HG03196 (cell line): Measurements from ENCODE around the gene PHLPP1.

Source experiments
- ATAC-seq: cut with Tn5 transposase; IDR thresholded peaks from one replicate; pipeline ENCODE4 v1.9.1; 2021; ENCODE audit not compliant: unreplicated experiment

The PHLPP1 gene

GRCh38 chr18:62741118-62741566 is 25.8 kb downstream of the PHLPP1 start:
- ATAC-seq: no peak

- ATAC-seq: no peak
These were observed 26.2 kb downstream of the PHLPP1 start for GRCh38 chr18:62741584-62741983.

- ATAC-seq: peak; percentile 66
These were observed 29.0 kb downstream of the PHLPP1 start for GRCh38 chr18:62744076-62744968.

GRCh38 chr18:62745089-62745751 is 29.9 kb downstream of the PHLPP1 start:
- ATAC-seq: no peak

- no peak for ATAC-seq
These were observed 34.0 kb downstream of the PHLPP1 start for GRCh38 chr18:62749389-62749788.

GRCh38 chr18:62751341-62751821 is 36.0 kb downstream of the PHLPP1 start:
- no peak for ATAC-seq

- ATAC-seq: no peak
These were observed 36.6 kb downstream of the PHLPP1 start for GRCh38 chr18:62751977-62752376.

GRCh38 chr18:62754026-62754425 is 38.7 kb downstream of the PHLPP1 start:
- ATAC-seq: no peak

- no peak for ATAC-seq
These were observed 40.1 kb downstream of the PHLPP1 start for GRCh38 chr18:62755454-62755853.

- ATAC-seq: no peak
These were observed 40.6 kb downstream of the PHLPP1 start for GRCh38 chr18:62755946-62756345.

GRCh38 chr18:62757399-62758010 is 42.2 kb downstream of the PHLPP1 start:
- no peak for ATAC-seq

- no peak for ATAC-seq
These were observed 43.2 kb downstream of the PHLPP1 start for GRCh38 chr18:62758591-62758990.

GRCh38 chr18:62759704-62760402 is 44.5 kb downstream of the PHLPP1 start:
- ATAC-seq: no peak

- ATAC-seq: no peak
These were observed 45.0 kb downstream of the PHLPP1 start for GRCh38 chr18:62760403-62760734.

GRCh38 chr18:62763101-62763521 is 47.8 kb downstream of the PHLPP1 start:
- ATAC-seq: no peak

GRCh38 chr18:62766266-62766665 is 50.9 kb downstream of the PHLPP1 start:
- ATAC-seq: no peak

GRCh38 chr18:62767321-62767720 is 52.0 kb downstream of the PHLPP1 start:
- no peak for ATAC-seq

- ATAC-seq: no peak
These were observed 52.7 kb downstream of the PHLPP1 start for GRCh38 chr18:62767836-62768557.

- no peak for ATAC-seq
These were observed 53.2 kb downstream of the PHLPP1 start for GRCh38 chr18:62768558-62768943.

- no peak for ATAC-seq
These were observed 53.9 kb downstream of the PHLPP1 start for GRCh38 chr18:62769216-62769615.
